MM.1S (cell line): ENCODE results near the gene SLC6A7.

ENCODE experiments used
- CTCF ChIP-seq: fragments of 300-600 bp; sonication (generic); IDR thresholded peaks from 2 replicates; pipeline ENCODE4 v1.5.1; 2016; ENCODE audit warnings: antibody characterized with exemption, low read length, mixed read lengths
- EZH2 ChIP-seq: fragments of 300-600 bp; sonication (generic); optimal IDR thresholded peaks from 2 replicates; pipeline ENCODE3; 2017; ENCODE audit warnings: low read depth, mild to moderate bottlenecking, antibody characterized with exemption, low read length, mixed read lengths

GRCh38 chr5:150221471-150221870 is 31.6 kb downstream of the SLC6A7 start:
- TF ChIP-seq CTCF (no peak), EZH2 (no peak)
